Stimulated activated CD8-positive, alpha-beta memory T cell treated with anti-CD3 and anti-CD28 coated beads, Interleukin-2, amount 100 ng/mL, for 1 hour (primary cell): Measurements from ENCODE around the gene DHRS1.
A peak's percentile ranks its signal among the peaks of the same experiment; 100 is the strongest.

ENCODE experiments used
- DNase-seq, 2 donors: peaks; one replicate each; pipeline ENCODE4 v3.0.0-alpha.2; 2020; ENCODE audit warnings: low read depth in 2 of 2

DHRS1 gene

GRCh38 chr14:24282736-24283135 is 16.8 kb downstream of the DHRS1 start:
- DNase-seq, result no peak

DNA sequence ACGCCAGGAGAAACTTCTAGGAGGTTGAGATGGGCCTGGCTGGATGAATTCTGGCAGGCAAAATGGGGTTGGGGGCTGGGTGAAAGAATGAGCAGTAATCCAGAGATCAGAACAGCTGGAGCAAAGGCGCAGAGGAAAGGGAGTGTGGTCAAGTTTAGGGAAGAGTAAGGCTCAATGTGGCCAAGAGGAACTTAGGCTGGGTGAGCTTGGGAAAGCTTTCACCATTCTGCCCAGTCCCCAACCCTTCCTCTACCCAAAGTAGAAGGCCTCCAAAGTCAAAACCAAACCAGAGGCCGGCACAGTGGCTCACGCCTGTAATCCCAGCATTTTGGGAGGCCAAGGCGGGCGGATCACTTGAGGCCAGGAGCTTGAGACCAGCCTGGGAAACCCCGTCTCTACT is 17.9 kb downstream of the DHRS1 start:
- no peak for DNase-seq

- DNase-seq, result no peak
These were observed 18.7 kb downstream of the DHRS1 start for GRCh38 chr14:24280797-24281460.

- DNase-seq, result no peak
These were observed 20.0 kb downstream of the DHRS1 start for GRCh38 chr14:24279301-24280186.

- DNase-seq, result no peak
These were observed 21.2 kb downstream of the DHRS1 start for GRCh38 chr14:24278424-24278823.

DNA sequence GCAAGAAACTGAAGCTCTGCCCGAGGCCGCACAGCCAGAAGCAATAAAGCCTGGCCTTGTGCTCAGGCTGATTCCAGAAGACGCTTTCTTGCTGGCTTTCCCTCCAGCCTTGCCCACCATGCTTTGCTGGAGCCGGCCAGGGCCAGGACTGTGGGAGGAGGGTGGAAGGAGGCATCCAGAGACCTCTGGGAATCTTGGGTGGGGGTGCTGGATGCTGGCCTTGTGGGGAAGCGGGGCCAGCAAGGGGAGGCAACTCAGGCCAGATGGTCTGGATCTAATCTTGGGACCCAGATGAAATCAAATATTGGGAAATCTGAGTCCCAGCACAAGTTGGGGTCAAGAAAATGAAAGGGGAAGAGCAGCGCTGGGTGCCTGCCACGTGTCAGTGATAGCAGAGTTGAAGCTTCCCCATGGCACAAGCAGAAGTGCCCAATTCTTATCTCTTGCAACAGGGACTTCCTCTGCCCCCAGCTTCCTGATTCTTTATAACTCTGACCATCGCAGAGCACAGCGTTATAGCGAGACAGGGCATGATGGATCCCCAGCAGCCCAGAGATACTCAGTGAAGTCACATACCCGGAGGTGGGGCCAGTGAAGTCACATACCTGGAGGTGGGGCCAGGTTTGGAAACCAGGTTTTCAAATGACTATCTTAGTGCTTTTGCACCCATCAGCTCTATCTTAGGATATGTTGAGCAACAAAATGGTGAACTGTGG is 21.8 kb downstream of the DHRS1 start:
- no peak for DNase-seq

DNA sequence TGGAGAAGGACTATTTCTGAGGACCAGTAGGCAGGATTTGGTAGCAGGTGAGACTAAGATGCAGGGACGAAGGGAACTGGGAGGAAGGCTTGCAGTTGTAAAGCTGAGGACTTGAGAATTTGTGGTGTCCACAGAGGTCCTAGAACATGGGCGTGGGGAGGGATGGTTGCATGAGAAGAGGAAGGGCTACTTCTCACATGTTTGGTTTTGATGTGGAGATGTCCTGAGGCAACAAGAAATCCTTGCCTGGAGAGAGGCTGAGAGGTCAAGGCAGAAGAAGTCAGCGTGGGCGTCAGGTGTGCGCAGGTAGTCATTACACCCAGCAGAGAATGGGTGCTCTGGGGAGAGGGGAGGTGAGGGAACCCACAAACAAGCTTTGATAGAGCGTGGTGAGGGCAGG is 22.5 kb downstream of the DHRS1 start:
- no peak for DNase-seq

DNA sequence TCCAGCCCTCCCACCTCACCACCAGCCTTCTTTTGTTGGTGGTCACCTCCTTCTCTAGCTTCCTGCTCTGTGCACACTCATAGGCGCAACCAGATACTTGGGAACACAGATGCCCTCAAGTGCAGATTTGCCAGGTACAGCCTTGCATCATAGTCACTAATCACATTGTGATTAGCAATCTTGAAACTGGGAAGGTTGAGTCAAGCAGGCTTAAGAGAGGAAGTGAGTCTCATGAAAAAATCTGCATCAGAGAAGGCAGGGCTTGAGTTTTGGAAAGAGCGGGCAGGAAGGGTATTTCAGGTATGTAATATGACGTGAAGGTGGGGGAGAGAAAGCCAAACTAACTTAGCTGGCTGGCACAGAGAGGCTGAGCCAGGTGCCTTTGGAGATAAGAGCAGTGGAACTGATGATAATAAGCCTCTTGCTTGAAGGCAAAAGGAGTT is 25.5 kb downstream of the DHRS1 start:
- no peak for DNase-seq

- no peak for DNase-seq
These were observed 26.1 kb downstream of the DHRS1 start for GRCh38 chr14:24273422-24273998.

DNA sequence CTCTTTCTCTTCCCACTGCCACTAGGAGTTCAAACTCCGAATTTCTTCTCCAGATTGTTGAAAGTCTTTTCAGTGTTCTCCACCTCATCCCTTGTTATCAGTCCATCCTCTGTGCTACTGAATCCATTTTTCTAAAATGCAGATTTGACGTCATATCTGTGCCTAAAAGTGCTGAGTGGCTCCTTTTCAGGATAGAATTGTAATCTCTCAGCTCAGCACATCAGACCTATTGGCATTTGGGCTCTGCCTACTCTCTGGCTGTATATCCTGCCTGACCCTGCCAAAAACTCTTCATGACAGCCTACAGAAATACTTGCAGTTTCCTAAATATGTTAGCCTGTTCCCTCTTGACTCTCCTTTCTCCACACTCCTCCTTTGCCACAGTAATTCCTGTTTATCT is 27.1 kb downstream of the DHRS1 start:
- no peak for DNase-seq

GRCh38 chr14:24271834-24272263 is 27.7 kb downstream of the DHRS1 start:
- DNase-seq, result no peak

DNA sequence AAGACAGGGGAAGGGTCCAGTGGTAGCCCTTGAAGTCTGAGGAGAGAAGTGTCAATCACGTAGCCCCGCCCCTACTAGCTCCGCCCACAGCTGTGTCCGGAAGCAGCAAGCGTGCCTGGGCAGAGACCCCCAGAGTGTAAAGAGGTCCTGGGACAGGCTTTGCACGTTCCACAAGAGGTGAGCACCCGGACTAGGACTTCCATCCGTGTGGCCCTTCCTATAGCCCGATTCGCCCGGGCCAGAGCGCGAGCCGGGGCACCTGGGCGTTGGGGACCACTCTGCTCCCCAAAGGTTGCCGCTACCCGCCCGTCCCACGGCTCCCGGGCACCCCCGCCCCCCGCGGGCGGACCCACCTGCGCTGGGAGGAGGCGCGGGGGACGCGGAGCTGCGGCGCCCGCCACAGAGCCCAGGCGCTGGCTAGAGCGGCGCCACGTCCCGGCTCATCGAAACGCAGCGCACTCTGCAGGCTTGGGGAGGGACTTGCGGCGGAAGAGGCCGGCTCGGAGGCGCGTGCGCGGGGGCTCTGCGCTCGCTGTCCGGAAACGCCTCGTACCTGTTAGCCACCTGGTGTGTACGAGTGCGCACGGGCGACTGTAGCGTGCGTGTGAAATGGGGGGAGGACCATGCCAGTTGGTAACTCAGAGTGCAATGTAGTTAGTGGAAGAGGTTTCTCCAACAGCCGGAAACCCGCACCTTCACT is 28.3 kb downstream of the DHRS1 start, which contains the start of gene RABGGTA:
Gene RABGGTA (minus strand): TSS at position 464 of the 700 bp plus-strand sequence. CDS start 482 bp downstream, outside the sequence.
- DNase-seq, result peak; percentile 78 to 80

GRCh38 chr14:24270537-24271133 is 28.9 kb downstream of the DHRS1 start:
- DNase-seq, result no peak

DNA sequence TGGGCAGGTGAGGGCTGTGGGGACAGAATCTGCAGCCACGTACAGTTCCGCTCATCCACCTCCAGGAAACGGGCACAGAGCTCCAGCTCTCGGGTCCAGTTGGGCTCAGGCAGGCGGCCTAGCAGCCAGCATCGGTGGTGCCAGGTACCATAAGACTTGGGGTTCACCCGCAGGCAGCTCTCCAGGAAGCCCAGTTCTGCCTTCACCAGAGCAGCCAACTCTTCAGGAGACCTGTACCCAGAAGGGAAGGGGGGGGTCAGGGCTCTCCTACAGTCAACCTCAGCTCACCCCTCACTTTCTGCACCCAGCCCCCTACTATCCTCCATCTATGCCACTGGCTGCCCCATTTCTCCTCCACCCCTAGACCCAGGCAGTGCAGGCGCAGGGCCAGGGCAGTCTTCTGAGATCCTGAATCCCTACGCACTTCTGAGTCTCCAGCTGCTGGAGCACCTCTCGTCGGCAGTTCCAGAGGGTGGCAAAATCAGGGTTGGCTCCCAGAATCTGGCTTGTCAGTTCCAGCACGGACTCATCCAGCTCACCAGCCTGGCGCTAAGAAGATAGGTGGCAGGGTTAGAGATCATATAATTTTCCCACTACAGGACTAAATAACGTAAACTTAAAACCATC is 29.6 kb downstream of the DHRS1 start:
- no peak for DNase-seq

GRCh38 chr14:24269368-24269767 is 30.2 kb downstream of the DHRS1 start:
- no peak for DNase-seq

- no peak for DNase-seq
These were observed 31.4 kb downstream of the DHRS1 start for GRCh38 chr14:24268225-24268624.

DNA sequence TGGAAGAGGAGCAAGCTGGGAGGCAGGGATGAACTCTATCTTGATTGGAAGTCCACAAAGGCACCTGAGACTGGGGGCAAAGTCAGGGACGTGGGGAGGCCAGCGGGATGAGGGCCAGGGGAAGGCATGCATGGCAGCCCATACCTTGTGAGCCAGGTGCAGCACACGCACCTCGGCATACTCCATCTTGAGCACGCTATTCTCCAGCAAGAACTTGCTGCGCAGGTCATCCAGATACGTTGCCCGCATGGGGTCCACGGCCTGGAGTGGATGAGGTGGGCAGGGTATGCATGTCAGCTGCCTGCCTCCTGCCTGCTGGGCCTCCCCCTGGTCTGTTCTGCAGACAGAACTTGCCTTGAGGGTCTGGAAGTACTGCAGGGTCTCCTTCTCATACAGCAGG is 32.1 kb downstream of the DHRS1 start:
- no peak for DNase-seq

- no peak for DNase-seq
These were observed 33.0 kb downstream of the DHRS1 start for GRCh38 chr14:24266344-24267244.

DNA sequence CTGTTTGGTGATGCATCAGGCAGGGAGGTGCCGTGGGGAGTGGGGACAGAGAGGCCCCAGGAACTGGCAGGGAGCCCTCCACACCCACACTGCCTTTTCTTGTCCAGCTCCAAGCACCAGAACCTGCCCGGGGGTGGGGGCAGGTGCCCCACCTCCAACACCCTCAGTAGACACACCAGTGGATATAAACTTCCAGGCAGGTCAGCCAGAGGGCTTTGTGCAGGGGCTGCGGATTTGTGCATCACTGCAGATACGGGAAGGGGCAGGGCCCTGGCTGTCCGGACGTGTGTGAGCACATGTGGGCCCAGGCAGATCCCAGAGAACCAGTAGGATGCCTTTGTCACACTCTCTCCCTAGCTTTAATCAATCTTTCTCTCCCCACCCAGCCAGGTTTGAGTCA is 35.3 kb downstream of the DHRS1 start:
- no peak for DNase-seq
